ENCODE data around the gene AGK. TPM values are rescaled to one million over a fixed set of nuclear protein-coding genes. Genes with fewer than 3 reads are reported as not detected.
A peak's percentile ranks its signal among the peaks of the same experiment; 100 is the strongest.
"Not testable (repeated sequence)": the region's sequence is repeated elsewhere in the genome, so short reads cannot be mapped to it uniquely, and the experiment has no call there.

The AGK gene
- total RNA-seq, 4 donors from 2014 or later: 11.2 to 22.5 (median 17.7) TPM

- H3K4me1 ChIP-seq: peaks cover 13 to 33% (median 21%) of the 10 kb centered on the region in 3 donors
- TF ChIP-seq CTCF (IDR thresholded peaks at IDR 0.05): no peak
- intact Hi-C loops (cut with DNase I): no loop called here
- peaks cover 0 to 56% (median 6%) of the 10 kb centered on the region in 3 donors for H3K36me3 ChIP-seq
- no peaks in the 10 kb centered on the region for H3K9me3 ChIP-seq
- no peak for DNase-seq
- H3K27ac ChIP-seq: no peak overlapping the region
- no peaks in the 10 kb centered on the region for H3K27me3 ChIP-seq
- no peak overlapping the region for H3K4me3 ChIP-seq
Observed at GRCh38 chr7:141679014-141679413, 127.8 kb downstream of the AGK start.

- H3K4me1 ChIP-seq: peaks cover 0 to 5% (median 0%) of the 10 kb centered on the region in 3 donors
- no peak for DNase-seq
- WGBS, 2 donors: 77 to 84% methylated on average over 25 to 27 of the region's 27 CpGs
- H3K27me3 ChIP-seq: no peaks in the 10 kb centered on the region
- H3K27ac ChIP-seq: peak overlapping the region in 2 of 4 donors; percentile 7 to 50
- intact Hi-C loops (cut with DNase I): no loop called here
- peak overlapping the region in 1 of 4 donors; percentile 43 for H3K4me3 ChIP-seq
- TF ChIP-seq CTCF (IDR thresholded peaks at IDR 0.05) (no peak), POLR2A (IDR thresholded peaks at IDR 0.05) (no peak)
- H3K9me3 ChIP-seq: no peaks in the 10 kb centered on the region
- H3K36me3 ChIP-seq: peaks cover 0 to 59% (median 13%) of the 10 kb centered on the region in 3 donors
Observed at GRCh38 chr7:141685285-141686023, 134.2 kb downstream of the AGK start.

DNA sequence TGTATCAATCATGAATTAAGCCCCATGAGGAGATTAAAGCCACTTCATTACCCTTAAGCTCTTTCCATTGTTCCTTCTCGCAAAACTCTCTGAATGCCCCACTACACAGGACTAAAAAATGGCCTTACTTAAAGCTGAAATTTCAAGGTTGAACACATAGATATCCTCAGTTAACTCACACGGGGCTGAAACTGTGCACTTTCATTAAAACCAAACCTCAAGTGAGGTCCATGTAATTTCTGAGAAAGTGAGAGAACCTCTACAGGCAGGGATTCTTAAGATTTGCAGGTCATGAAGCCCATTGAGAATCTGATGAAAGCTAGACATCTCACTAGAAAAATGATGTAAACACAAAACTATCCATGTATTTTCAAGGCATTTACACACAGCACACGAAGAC lies 134.9 kb downstream of the AGK start:
- WGBS, 2 donors: 74 to 87% methylated on average over 3 of the region's 3 CpGs
- Histone ChIP-seq H3K4me1 (peaks cover 0 to 5% (median 0%) of the 10 kb centered on the region in 3 donors), H3K36me3 (peaks cover 0 to 53% (median 13%) of the 10 kb centered on the region in 3 donors), H3K4me3 (no peak overlapping the region), H3K27me3 (no peaks in the 10 kb centered on the region), H3K9me3 (no peaks in the 10 kb centered on the region), H3K27ac (peak overlapping the region in 2 of 4 donors; percentile 7 to 50)
- no peak for TF ChIP-seq POLR2A (IDR thresholded peaks at IDR 0.05)
- no peak for TF ChIP-seq CTCF (IDR thresholded peaks at IDR 0.05)
- intact Hi-C loops (cut with DNase I): no loop called here
- no peak for DNase-seq

- H3K4me3 ChIP-seq: no peak overlapping the region
- no peaks in the 10 kb centered on the region for H3K27me3 ChIP-seq
- 75 to 81% methylated on average over 6 of the region's 6 CpGs for WGBS, 2 donors
- DNase-seq: no peak
- intact Hi-C loops (cut with DNase I): no loop called here
- H3K4me1 ChIP-seq: peaks cover 0 to 5% (median 0%) of the 10 kb centered on the region in 3 donors
- no peak overlapping the region for H3K27ac ChIP-seq
- H3K9me3 ChIP-seq: no peaks in the 10 kb centered on the region
- H3K36me3 ChIP-seq: peaks cover 0 to 47% (median 13%) of the 10 kb centered on the region in 3 donors
- no peak for TF ChIP-seq CTCF (IDR thresholded peaks at IDR 0.05)
- TF ChIP-seq POLR2A (IDR thresholded peaks at IDR 0.05): no peak
Observed at GRCh38 chr7:141686670-141687069, 135.5 kb downstream of the AGK start.

DNA sequence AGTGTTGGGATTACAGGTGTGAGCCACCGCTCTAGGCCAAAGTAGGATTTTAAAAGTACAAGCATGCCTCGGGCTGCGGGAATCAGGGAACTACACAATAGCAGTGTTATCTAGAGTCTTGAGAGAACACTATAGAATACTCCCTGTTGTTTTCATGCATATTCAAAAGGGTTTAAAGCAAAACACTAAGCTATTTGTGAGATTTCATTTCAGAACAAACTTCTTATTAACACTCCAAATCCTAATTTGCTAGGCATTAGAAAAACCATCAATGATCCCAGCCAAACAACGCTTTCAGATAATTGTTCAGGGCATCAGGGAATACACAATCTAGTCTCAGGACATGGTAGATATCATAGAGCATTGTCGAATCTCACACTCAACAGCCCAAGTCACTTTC lies 136.8 kb downstream of the AGK start:
- no peak for DNase-seq
- peaks cover 0 to 5% (median 0%) of the 10 kb centered on the region in 3 donors for H3K4me1 ChIP-seq
- no peaks in the 10 kb centered on the region for H3K9me3 ChIP-seq
- H3K36me3 ChIP-seq: peaks cover 0 to 33% (median 8%) of the 10 kb centered on the region in 3 donors
- H3K27ac ChIP-seq: no peak overlapping the region
- 89% methylated on average over 5 of the region's 5 CpGs for WGBS, 2 donors
- H3K27me3 ChIP-seq: no peaks in the 10 kb centered on the region
- TF ChIP-seq CTCF (IDR thresholded peaks at IDR 0.05) (no peak), POLR2A (IDR thresholded peaks at IDR 0.05) (no peak)
- no peak overlapping the region for H3K4me3 ChIP-seq
- intact Hi-C loops (cut with DNase I): no loop called here

DNA sequence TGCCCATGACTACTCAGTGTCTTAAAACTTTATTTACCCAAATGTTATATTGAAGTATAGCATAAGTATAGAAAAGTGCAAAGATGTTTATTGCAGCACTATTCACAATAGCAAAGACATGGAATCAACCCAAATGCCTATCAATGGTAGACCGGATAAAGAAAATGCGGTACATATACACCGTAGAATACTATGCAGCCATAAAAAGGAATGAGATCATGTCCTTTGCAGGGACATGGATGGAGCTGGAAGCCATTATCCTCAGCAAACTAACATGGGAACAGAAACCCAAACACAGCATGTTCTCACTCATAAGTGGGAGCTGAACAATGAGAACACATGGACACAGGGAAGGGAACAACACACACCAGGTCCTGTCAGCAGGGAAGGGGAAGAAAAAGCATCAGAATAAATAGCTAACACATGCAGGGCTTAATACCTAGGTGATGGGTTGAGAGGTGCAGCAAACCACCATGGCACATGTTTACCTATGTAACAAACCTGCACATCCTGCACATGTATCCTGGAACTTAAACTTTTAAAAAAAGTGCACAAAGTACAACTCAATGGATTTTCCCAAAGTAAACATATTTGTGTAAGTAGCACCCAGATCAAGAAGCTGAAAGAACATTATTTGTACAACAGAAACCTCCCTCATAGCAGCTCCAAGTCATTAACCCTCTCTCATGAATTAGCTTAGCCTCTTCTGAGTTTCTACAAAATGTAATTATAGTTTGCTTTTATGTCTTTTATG lies 138.0 kb downstream of the AGK start:
- H3K4me1 ChIP-seq; DNase-seq; H3K9me3 ChIP-seq; intact Hi-C loops (cut with DNase I); H3K27me3 ChIP-seq; H3K4me3 ChIP-seq; H3K27ac ChIP-seq: not testable (repeated sequence)
- peaks cover 0 to 23% (median 8%) of the 10 kb centered on the region in 3 donors for H3K36me3 ChIP-seq
- 93 to 95% methylated on average over 3 of the region's 3 CpGs for WGBS, 2 donors
